Transverse colon (tissue), 4 donors: ENCODE data around the gene SYT14.

ENCODE experiments used
- CTCF ChIP-seq, 5 experiments: fragments of 200-600 bp in 3 of 5; fragments of 450-650 bp in 2 of 5; sonication (generic) in 3 of 5; IDR thresholded peaks; 1 replicate in 2 of 5; 2 replicates in 3 of 5; pipeline ENCODE4 v1.5.1; 2016 to 2017; ENCODE audit warnings: antibody characterized with exemption in 5 of 5, inconsistent platforms in 3 of 5, mild to moderate bottlenecking in 2 of 5, moderate library complexity in 1 of 5
- POLR2AphosphoS5 ChIP-seq, 3 donors: sonication (generic); formaldehyde crosslinking; IDR thresholded peaks; one replicate each; pipeline ENCODE4 v1.6.1; 2016; ENCODE audit warnings: antibody characterized with exemption in 3 of 3

GRCh38 chr1:209924390-209924789 is 13.6 kb upstream of the SYT14 start:
- TF ChIP-seq CTCF (IDR thresholded peaks at IDR 0.05) (no peak), POLR2AphosphoS5 (IDR thresholded peaks at IDR 0.05) (no peak)
